Endometrial microvascular endothelial cells (primary cell): Measurements from ENCODE around the gene KCNJ4. TPM values are rescaled to one million over a fixed set of nuclear protein-coding genes. Genes with fewer than 3 reads are reported as not detected.
"Not testable (repeated sequence)": the region's sequence is repeated elsewhere in the genome, so short reads cannot be mapped to it uniquely, and the experiment has no call there.

Source experiments
- in situ Hi-C: cut with HindIII; loops from 2 replicates; pipeline ENCODE4 v1.10.0; 2017; ENCODE audit warnings: low sequenced_read_pairs, low pct_unique_long_range_greater_than_20kb; ENCODE audit errors: inconsistent ontology term
- total RNA-seq: library from RNA; depleted of rRNA; stranded (reverse); fragments of >200 nt; gene quantifications from one replicate; pipeline ENCODE4 v1.2.3, GENCODE V29; 2015; ENCODE audit errors: inconsistent ontology term

KCNJ4 gene
- total RNA-seq, 1 donor from 2014 or later, result not detected

- in situ Hi-C loops, result no loop called here
These were observed 56.2 kb downstream of the KCNJ4 start for GRCh38 chr22:38398609-38399461.

GRCh38 chr22:38398181-38398608 lies 56.8 kb downstream of the KCNJ4 start:
- in situ Hi-C loops, result not testable (repeated sequence)

GRCh38 chr22:38397189-38398085 lies 57.6 kb downstream of the KCNJ4 start:
- in situ Hi-C loops, result no loop called here

- in situ Hi-C loops, result not testable (repeated sequence)
These were observed 58.4 kb downstream of the KCNJ4 start for GRCh38 chr22:38396440-38397069.

GRCh38 chr22:38395944-38396343 lies 59.1 kb downstream of the KCNJ4 start:
- in situ Hi-C loops, result not testable (repeated sequence)

- in situ Hi-C loops, result not testable (repeated sequence)
These were observed 59.9 kb downstream of the KCNJ4 start for GRCh38 chr22:38394929-38395624.

- in situ Hi-C loops, result not testable (repeated sequence)
These were observed 65.6 kb downstream of the KCNJ4 start for GRCh38 chr22:38389428-38389818.

- in situ Hi-C loops, result not testable (repeated sequence)
These were observed 66.2 kb downstream of the KCNJ4 start for GRCh38 chr22:38388506-38389427.

GRCh38 chr22:38386918-38387317 lies 68.1 kb downstream of the KCNJ4 start:
- in situ Hi-C loops, result not testable (repeated sequence)

- in situ Hi-C loops, result no loop called here
These were observed 71.6 kb downstream of the KCNJ4 start for GRCh38 chr22:38383417-38383816.

- in situ Hi-C loops, result not testable (repeated sequence)
These were observed 73.6 kb downstream of the KCNJ4 start for GRCh38 chr22:38381371-38381770.

Other genes with a start within 250 kb of the KCNJ4 start
- gene TMEM184B, start 182.2 kb downstream of the KCNJ4 start, total RNA-seq, result 111 TPM
- gene CSNK1E, start 137.8 kb downstream of the KCNJ4 start, total RNA-seq, result 153 TPM
- gene KDELR3, start 12.9 kb upstream of the KCNJ4 start, total RNA-seq, result 41.3 TPM
- 239 TPM for gene DDX17, start 51.1 kb upstream of the KCNJ4 start, total RNA-seq
- gene DMC1, start 115.0 kb upstream of the KCNJ4 start, total RNA-seq, result not detected
- 0.19 TPM for gene FAM227A, start 201.2 kb upstream of the KCNJ4 start, total RNA-seq
- 19.5 TPM for gene CBY1, start 201.4 kb upstream of the KCNJ4 start, total RNA-seq
- 123 TPM for gene TOMM22, start 226.8 kb upstream of the KCNJ4 start, total RNA-seq
- 69.8 TPM for gene JOSD1, start 245.7 kb upstream of the KCNJ4 start, total RNA-seq